CD4-positive, alpha-beta T cell treated with Interleukin-2 at 100 ng/mL for 4 hours (primary cell): Measurements from ENCODE around the gene DOCK1.
"Not testable (repeated sequence)": the region's sequence is repeated elsewhere in the genome, so short reads cannot be mapped to it uniquely, and the experiment has no call there.

Source experiments
- DNase-seq: peaks from one replicate; pipeline ENCODE4 v3.0.0-alpha.2; 2020; ENCODE audit warnings: low spot score

The DOCK1 gene

GRCh38 chr10:126904818-126905701 is at the start of gene DOCK1:
Gene DOCK1 (plus strand): TSS chr10:126905428. CDS start chr10:126905518, 90 bp downstream.
- no peak for DNase-seq

GRCh38 chr10:126857178-126857806 is 47.9 kb upstream of the DOCK1 start:
- DNase-seq = no peak

- DNase-seq = no peak
These were observed 37.5 kb upstream of the DOCK1 start for GRCh38 chr10:126867567-126868365.

GRCh38 chr10:126868371-126868770 is 36.9 kb upstream of the DOCK1 start:
- no peak for DNase-seq

- no peak for DNase-seq
These were observed 33.1 kb upstream of the DOCK1 start for GRCh38 chr10:126872135-126872534.

GRCh38 chr10:126872768-126873167 is 32.5 kb upstream of the DOCK1 start:
- no peak for DNase-seq

GRCh38 chr10:126876456-126876855 is 28.8 kb upstream of the DOCK1 start:
- DNase-seq = no peak

GRCh38 chr10:126877390-126877789 is 27.8 kb upstream of the DOCK1 start:
- no peak for DNase-seq

GRCh38 chr10:126878594-126878993 is 26.6 kb upstream of the DOCK1 start:
- no peak for DNase-seq

GRCh38 chr10:126880926-126881325 is 24.3 kb upstream of the DOCK1 start:
- no peak for DNase-seq

GRCh38 chr10:126882055-126882454 is 23.2 kb upstream of the DOCK1 start:
- DNase-seq = not testable (repeated sequence)

- DNase-seq = not testable (repeated sequence)
These were observed 16.8 kb upstream of the DOCK1 start for GRCh38 chr10:126888436-126888835.

GRCh38 chr10:126889421-126889820 is 15.8 kb upstream of the DOCK1 start:
- DNase-seq = no peak

- DNase-seq = not testable (repeated sequence)
These were observed 14.4 kb upstream of the DOCK1 start for GRCh38 chr10:126890797-126891196.

- DNase-seq = no peak
These were observed 12.7 kb upstream of the DOCK1 start for GRCh38 chr10:126892226-126893175.

GRCh38 chr10:126893206-126893605 is 12.0 kb upstream of the DOCK1 start:
- no peak for DNase-seq

- DNase-seq = no peak
These were observed 11.4 kb upstream of the DOCK1 start for GRCh38 chr10:126893841-126894240.

- DNase-seq = no peak
These were observed 9.9 kb upstream of the DOCK1 start for GRCh38 chr10:126895214-126895781.

GRCh38 chr10:126898460-126898859 is 6.8 kb upstream of the DOCK1 start:
- no peak for DNase-seq

GRCh38 chr10:126899529-126899928 is 5.7 kb upstream of the DOCK1 start:
- DNase-seq = not testable (repeated sequence)

GRCh38 chr10:126902157-126902556 is 3.1 kb upstream of the DOCK1 start:
- DNase-seq = no peak
